ENCODE data around the gene KLHL4.

DNA sequence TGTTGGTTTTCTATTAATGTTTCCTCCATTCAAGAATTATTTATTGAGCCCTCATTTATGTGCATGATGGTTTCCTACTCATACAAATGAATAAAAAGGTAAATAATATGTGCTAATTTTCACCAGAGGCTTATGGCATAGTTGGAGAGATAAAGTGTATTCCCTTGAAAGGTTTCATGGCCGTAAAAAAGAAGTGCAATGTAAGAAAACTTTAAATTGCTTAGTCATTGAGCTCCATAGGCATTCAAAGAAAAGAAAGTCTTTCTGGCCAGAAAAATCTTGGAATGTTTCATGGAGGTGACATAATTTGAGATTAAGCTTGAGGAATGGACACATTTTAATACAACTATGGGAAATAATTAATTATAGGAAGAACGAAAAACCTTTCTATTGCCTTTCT lies 8.7 kb downstream of the KLHL4 start:
- TF ChIP-seq, protein P1, sequence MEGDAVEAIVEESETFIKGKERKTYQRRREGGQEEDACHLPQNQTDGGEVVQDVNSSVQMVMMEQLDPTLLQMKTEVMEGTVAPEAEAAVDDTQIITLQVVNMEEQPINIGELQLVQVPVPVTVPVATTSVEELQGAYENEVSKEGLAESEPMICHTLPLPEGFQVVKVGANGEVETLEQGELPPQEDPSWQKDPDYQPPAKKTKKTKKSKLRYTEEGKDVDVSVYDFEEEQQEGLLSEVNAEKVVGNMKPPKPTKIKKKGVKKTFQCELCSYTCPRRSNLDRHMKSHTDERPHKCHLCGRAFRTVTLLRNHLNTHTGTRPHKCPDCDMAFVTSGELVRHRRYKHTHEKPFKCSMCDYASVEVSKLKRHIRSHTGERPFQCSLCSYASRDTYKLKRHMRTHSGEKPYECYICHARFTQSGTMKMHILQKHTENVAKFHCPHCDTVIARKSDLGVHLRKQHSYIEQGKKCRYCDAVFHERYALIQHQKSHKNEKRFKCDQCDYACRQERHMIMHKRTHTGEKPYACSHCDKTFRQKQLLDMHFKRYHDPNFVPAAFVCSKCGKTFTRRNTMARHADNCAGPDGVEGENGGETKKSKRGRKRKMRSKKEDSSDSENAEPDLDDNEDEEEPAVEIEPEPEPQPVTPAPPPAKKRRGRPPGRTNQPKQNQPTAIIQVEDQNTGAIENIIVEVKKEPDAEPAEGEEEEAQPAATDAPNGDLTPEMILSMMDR (IDR thresholded peaks at IDR 0.05; ENCODE audit: low read depth, low read length, poor library complexity, severe bottlenecking): no peak
- TF ChIP-seq EZH2phosphoT487 (IDR thresholded peaks at IDR 0.05; ENCODE audit: borderline replicate concordance, low read length): no peak

Measured in DOHH2 (cell line).